Measurements from ENCODE around the gene ACAN. TPM values are rescaled to one million over a fixed set of nuclear protein-coding genes. Genes with fewer than 3 reads are reported as not detected.

ACAN gene
- total and polyA plus RNA-seq, 9 of the 15 experiments (the other 6 are each of a cell fraction or from before 2014, with no cell fraction given) = not detected

GRCh38 chr15:88844749-88845386, 41.6 kb downstream of the ACAN start (continued):
- TF ChIP-seq EP300 (IDR thresholded peaks at IDR 0.05; ENCODE audit: low read length) = no peak
- no peak for TF ChIP-seq E2F4 (CRISPR knock-in tag; IDR thresholded peaks at IDR 0.05; ENCODE audit: low read depth)
- TF ChIP-seq MLLT1 (IDR thresholded peaks at IDR 0.05) = no peak
- TF ChIP-seq TAF9B (IDR thresholded peaks at IDR 0.05; ENCODE audit: partially characterized antibody) = no peak
- TF ChIP-seq ILF3 (IDR thresholded peaks at IDR 0.05; ENCODE audit: borderline replicate concordance) = no peak
- no peak for TF ChIP-seq TAF1 (IDR thresholded peaks at IDR 0.05; ENCODE audit: control insufficient read depth, extremely low read depth, insufficient read depth, low read length, severe bottlenecking)

GRCh38 chr15:88845616-88846015, 42.4 kb downstream of the ACAN start:
- intact Hi-C loops (cut with micrococcal nuclease) = no loop called here
- no peaks in the 10 kb centered on the region for H3K36me3 ChIP-seq (ENCODE audit: control insufficient read depth, insufficient read depth, low read length)
- ATAC-seq = no peak
- TF ChIP-seq ARID3B (CRISPR knock-in tag; IDR thresholded peaks at IDR 0.05; ENCODE audit: borderline replicate concordance) = no peak
- TF ChIP-seq EP400 (IDR thresholded peaks at IDR 0.05) = no peak
- no peak for TF ChIP-seq ZNF354B (CRISPR knock-in tag; IDR thresholded peaks at IDR 0.05)
- no peak for TF ChIP-seq ZBTB11 (CRISPR knock-in tag; IDR thresholded peaks at IDR 0.05)
- no peak for TF ChIP-seq ZNF212 (CRISPR knock-in tag; IDR thresholded peaks at IDR 0.05)
- no peak for TF ChIP-seq RBFOX2 (IDR thresholded peaks at IDR 0.05; ENCODE audit: low read depth, low read length)
- no peak for TF ChIP-seq ZNF75A (CRISPR knock-in tag; IDR thresholded peaks at IDR 0.05)

More at GRCh38 chr15:88845616-88846015, 42.4 kb downstream of the ACAN start:
- no peak overlapping the region for H2AFZ ChIP-seq (ENCODE audit: low read depth, low read length)
- H3K27ac ChIP-seq (ENCODE audit: extremely low read depth, low read depth, low read length) = no peak overlapping the region
- H3K4me2 ChIP-seq (ENCODE audit: insufficient read depth, low read length) = no peak overlapping the region
- no peak overlapping the region for H3K4me3 ChIP-seq
- no TSS peak for BruUV-seq (replicated peaks)
- no peaks in the 10 kb centered on the region for H3K9me3 ChIP-seq (replicated peaks; ENCODE audit: control insufficient read depth, insufficient read depth, low read depth, low read length)
- H3K9me1 ChIP-seq (ENCODE audit: control insufficient read depth, insufficient read depth, low read length) = no peaks in the 10 kb centered on the region
- no peaks in the 10 kb centered on the region for H3K79me2 ChIP-seq (ENCODE audit: control insufficient read depth, insufficient read depth, low read length)
- no peak for DNase-seq (ENCODE audit: extremely low read depth in 1 of 4, low spot score in 3 of 4)
- in situ Hi-C loops (cut with MboI) = no loop called here
- POLR2A ChIA-PET = no interaction called here
- under 1% methylated on average over 15 of the region's 15 CpGs for WGBS (ENCODE audit: insufficient coverage, low coverage, missing lambda C conversion rate)
- CTCF ChIA-PET (ENCODE audit: low intra/inter-chr PET ratio) = no interaction called here
- no peak for FAIRE-seq
- no peaks in the 10 kb centered on the region for H4K20me1 ChIP-seq (replicated peaks; ENCODE audit: control insufficient read depth, insufficient read depth, low read length)
- H3K27me3 ChIP-seq (ENCODE audit: control insufficient read depth in 2 of 2, insufficient read depth in 2 of 2, low read length in 2 of 2) = peaks cover 30 to 42% of the 10 kb centered on the region in 2 experiments
- peaks cover 0 to 16% of the 10 kb centered on the region in 2 experiments; a peak in 2 of 5 replicates for H3K4me1 ChIP-seq (replicated peaks in 1 of 2; ENCODE audit: control insufficient read depth in 2 of 2, insufficient read depth in 2 of 2, low read length in 2 of 2)
- H3K9ac ChIP-seq (ENCODE audit: insufficient read depth in 1 of 2, low read depth in 2 of 2, low read length in 2 of 2) = 0 out of 4 replicates have a peak overlapping the region, but pooled peaks of 1 of the 2 experiments have one; percentile 15

All from K562 (cell line).